NT2/D1 (cell line): Measurements from ENCODE around the gene PARN.

Experiments
- SUZ12 ChIP-seq: IDR thresholded peaks from 2 replicates; pipeline ENCODE4 v1.6.1; 2011; ENCODE audit not compliant: insufficient read length, insufficient read depth; ENCODE audit errors: extremely low read depth
- YY1 ChIP-seq: IDR thresholded peaks from 2 replicates; pipeline ENCODE4 v1.6.1; 2011; ENCODE audit not compliant: insufficient read length, insufficient read depth

GRCh38 chr16:14669776-14670175, 39.7 kb upstream of the PARN start:
- TF ChIP-seq SUZ12 (no peak), YY1 (no peak)
